ENCODE measurements around the gene PDE8A.

The PDE8A gene

DNA sequence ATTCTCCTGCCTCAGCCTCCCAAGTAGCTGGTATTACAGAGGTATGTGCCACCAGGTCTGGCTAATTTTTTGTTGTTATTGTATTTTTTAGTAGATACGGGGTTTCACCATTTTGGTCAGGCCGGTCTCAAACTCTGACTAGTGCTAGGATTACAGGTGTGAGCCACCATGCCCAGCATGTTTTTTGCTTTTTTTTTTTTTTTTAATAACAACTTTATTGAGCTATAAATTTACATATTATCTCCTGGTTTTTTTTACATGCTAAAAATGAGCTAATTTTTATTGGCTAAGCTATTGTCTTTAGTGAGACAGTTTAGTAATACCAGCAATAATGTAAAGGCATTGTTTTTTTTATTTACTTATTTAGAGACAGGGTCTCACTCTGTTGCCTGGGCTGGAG, 105.2 kb downstream of the PDE8A start:
- no peak for DNase-seq (ENCODE audit: low read depth, low spot score)

DNA sequence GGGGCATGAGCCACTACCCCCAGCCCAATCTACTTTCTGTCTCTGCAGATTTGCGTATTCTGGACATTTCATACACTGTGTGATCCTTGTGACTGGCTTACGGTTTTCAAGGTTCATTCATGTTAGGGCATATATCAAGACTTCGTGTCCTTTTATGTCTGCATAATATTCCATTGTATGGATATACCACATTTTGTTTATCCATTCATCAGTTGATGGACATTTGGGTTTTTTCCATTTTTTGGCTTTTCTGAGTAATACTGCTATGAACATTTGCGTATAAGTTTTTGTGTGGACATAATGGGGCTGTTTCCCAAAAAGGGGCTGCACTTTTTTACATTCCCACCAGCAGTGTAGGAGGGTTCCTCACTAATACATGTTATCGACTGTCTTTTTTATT, 106.6 kb downstream of the PDE8A start:
- no peak for DNase-seq (ENCODE audit: low read depth, low spot score)

DNA sequence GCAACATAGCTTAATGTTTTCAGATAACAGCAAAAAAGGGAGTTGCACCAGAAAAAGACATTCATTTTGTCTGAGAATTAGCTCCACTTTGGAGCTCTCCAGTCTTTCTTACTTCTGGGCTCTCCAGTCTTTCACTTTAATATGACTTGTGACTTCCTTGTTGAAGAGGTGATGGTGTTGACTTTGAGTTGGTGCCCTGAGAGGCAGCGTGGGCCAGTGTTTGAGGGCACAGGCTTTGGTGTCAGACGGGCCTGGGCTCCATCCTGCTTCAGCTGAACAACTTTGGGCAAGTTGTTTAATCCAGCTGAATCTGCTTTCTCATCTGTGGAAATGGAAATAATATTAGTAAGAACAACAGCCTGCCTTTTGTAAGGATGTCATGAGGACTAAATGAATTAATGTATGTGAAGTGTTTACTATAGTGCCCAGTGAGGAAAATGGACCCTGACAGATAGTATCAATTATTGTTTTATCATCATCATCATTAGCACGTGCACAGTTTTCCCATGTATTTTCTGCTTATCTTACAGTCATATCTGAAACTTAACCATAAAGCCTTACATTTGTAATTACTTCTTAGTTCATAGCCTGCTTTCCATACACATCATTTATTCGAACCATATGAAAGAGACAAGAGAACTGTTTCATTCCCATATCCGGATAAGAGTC, 108.4 kb downstream of the PDE8A start:
- no peak for DNase-seq (ENCODE audit: low read depth, low spot score)

DNA sequence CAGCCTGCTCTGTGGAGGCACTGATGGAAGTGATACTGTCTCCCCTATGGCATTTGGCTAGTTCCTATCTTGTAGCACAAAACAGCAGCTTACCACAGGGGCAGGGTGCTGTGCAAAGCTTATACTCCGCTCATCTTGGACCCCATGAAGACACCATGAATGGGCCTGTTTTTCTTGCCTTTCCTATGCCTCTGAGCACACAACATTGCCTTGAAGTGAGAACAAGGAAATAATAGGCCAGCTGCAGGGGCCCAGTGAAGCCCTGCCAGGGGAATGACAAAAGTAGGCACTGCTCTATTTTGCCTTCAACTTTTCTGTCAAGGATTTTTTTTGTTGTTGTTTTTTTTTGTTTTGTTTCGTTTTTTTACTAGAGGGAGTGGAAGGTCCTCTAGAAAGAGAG, 110.3 kb downstream of the PDE8A start:
- no peak for DNase-seq (ENCODE audit: low read depth, low spot score)

DNA sequence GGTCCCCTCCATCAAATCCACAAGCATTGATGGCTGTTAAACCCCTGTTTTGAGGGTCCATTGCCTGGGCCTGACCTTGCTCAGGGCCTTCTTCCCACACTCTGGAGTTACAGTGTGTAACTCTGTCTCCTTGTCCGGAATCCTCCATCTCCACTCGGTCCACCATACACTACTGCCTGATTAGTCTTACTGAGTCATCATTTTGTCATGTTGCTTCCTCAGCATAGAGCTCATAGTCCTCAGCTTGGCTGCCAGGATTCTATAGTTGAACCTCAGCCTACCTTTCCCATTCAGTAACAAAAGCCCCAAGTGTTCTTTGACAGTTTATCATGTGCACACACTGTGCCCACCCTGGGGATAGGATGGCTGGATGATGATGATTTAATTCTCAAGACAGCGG, 113.0 kb downstream of the PDE8A start:
- DNase-seq (ENCODE audit: low read depth, low spot score), result no peak

DNA sequence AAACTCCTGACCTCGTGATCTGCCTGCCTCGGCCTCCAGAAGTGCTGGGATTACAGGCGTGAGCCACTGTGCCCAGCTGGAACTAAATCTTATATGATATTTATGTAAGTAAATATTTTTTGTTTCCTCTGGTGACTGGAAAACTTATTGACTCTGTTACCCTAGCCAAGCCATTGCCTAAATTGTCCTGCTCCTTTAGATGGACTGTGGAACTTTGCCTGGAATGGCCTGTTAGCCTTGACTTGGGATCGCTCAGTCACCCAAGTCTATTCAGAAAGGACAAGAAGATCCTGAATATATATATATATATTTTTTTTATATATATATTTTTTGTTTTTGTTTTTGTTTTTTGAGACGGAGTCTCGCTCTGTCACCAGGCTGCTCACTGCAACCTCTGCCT, 113.9 kb downstream of the PDE8A start:
- DNase-seq (ENCODE audit: low read depth, low spot score), result no peak

DNA sequence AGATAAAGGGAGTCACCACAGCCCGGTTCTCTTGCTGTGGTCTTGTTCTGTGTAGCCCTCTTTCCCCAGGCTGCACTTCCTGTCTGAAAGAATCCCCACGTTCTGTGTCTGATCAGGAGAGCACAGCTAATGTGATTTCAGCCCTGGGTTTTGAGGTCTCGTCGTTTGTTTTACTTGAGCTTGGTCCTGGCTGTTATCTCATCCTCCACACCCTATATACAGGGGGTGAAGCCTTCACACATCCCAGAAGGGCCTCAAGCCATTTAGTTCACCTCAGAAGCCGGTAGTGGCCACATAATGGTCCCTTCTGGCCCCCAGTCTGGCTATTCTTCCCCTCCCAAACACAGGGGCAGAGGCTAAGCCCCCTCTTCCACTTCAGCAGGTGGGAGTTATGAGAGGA, 115.6 kb downstream of the PDE8A start:
- DNase-seq (ENCODE audit: low read depth, low spot score), result no peak

DNA sequence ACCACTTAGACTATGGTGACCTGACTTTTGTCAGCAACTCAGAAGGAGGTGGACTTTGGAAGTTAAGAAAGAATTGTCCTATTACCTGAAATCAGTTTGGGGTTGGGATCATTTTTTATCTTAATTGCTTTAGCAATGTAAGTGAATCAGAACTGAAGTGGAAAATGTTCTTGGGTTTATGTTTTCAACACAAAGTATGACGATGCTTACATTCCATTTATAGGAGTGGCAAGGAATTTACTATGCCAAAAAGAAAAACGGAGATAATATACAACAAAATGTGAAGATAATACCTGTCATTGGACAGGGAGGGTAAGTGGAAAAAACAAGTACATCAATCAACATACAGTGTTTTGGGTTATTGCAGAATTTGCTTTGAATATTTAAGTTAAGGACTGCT, 116.1 kb downstream of the PDE8A start:
- DNase-seq (ENCODE audit: low read depth, low spot score), result no peak

DNA sequence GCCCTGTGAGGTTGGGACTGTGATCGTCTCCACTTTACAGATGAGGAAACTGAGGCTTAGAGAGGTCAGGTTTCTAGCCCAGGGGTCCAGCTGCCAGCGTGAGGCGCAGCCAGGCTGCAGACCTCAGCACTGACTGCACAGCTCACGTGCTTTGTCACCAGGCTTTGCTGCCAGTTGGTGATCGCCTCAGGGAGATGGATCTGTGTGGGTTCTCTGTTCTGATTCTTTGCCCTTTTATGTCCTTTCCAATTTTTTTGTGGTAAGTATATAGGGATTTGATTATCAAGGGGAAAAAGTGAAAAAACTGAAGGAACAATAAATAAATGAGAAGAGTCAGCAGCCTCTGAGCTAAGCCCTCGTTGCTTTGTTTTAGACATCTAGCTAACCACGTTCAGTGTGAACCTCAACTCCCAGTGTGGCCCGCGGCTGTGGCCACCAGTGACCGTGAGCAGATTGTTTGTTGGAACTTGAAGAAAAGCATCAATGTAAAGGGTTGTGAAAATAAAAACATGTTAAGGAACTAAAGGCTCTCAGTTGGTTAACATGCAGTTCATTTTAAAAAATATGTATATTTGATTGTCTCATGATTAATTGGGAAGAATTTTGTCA, 117.6 kb downstream of the PDE8A start:
- DNase-seq (ENCODE audit: low read depth, low spot score), result no peak

DNA sequence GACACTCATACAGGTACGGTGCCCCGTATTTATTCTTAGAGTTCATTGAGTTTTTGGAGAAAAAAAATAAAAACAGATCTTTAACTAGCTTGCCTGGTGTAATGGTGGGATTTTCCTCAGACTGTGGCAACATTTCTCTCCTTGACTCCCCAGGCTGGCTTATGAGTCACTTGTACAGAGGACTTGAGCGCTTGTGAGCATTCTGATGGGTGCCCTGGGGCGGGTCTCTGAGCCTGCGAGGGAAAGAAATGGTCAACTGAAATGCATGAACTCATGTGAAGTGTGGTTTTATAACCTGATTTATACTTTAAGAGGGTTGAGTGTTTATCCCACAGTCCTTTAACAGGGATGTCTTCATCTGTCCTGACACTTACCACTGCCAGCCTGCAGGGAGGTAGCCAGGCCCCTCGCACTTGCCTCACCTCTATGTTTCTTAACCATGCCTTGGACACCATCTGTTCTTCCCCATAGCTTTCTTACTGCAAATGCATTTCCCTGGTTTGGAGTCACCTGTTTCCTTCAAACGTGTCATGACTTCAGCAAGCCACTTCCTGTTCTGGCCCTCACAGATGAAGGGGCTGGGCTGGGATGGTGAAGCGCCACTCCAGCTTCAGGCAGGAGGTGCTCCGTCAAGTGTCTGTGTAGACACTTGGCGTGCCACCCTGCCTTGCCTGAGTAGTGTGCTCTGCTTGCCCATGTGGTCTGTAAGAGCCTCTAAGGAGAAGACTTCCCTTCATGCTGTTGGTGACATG, 118.7 kb downstream of the PDE8A start:
- no peak for DNase-seq (ENCODE audit: low read depth, low spot score)

DNA sequence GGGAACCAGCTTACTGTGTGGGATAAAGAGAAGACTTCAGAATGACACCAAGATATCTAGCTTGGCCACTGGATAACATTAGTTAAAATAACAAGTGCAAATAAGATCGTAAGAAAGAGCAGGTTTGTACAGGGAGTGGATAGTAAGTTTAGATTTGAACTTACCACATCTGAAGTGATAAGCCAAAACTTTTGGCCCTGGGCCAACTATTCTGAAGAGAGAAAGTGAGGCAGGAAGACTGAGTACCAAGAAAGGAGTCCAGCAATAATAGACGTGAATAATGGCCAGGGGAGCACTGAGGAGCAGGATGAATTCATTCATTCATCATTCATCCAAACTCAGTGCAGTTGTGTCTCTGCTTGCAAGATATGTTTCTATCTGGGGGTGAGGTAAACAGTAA, 122.9 kb downstream of the PDE8A start:
- no peak for DNase-seq (ENCODE audit: low read depth, low spot score)

DNA sequence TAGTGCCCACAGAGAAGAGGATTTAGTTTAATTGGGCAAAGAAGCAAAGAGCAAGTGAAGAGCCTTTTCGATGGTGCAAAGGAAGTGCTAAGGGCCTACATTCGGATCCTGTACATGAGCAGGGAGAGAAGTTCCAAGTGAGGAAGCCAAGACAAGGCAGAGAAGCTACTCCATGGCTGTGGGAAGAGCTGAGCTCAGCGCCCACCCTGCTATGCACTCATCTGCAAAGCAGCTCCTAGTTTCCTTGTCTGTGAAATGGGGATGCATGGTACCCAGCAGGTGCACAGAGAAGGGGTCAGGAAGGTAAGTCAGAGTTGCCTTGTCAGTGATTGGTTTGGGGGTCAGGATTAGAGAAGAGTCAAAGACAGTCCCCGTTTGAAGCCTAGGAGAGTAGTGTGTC, 126.5 kb downstream of the PDE8A start:
- no peak for DNase-seq (ENCODE audit: low read depth, low spot score)

DNA sequence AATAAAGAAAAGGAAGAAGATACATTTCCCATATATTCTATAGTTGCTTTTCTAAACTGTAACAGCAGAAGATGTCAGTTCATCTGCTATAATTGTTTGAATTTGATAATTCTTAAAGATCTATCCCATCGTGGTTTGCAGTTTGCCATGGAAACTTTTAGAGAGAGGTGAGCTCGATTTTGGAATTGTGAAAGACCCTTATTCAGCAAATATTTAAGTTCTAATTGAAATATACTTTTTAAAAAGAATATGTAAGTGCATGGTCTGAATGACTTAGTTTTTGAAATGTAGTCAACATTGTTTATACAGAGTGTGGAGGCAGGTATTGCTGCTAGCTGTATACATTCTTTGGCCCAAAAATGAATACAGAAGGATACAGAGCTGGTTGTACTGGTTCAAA, 127.7 kb downstream of the PDE8A start:
- DNase-seq (ENCODE audit: low read depth, low spot score), result no peak

DNA sequence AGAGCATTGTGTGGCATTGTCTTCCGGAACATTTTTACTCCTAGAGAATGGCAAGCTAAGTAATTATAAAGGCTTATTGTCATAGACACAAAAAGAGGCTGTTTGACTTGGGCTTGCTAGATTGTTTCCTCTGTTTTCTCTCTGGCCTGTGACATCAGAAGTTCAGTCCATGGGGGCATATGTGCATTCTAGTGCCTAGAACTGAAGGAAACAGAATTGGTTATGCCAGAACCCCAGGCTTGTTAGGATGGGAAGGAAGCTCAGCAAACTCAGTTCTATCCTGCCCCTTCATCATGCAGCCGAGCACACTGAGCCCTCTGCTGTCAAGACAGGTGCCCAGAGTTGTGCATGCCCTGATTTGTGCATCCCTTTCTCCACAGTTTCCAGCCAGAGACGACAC, 131.3 kb downstream of the PDE8A start:
- DNase-seq (ENCODE audit: low read depth, low spot score), result no peak

DNA sequence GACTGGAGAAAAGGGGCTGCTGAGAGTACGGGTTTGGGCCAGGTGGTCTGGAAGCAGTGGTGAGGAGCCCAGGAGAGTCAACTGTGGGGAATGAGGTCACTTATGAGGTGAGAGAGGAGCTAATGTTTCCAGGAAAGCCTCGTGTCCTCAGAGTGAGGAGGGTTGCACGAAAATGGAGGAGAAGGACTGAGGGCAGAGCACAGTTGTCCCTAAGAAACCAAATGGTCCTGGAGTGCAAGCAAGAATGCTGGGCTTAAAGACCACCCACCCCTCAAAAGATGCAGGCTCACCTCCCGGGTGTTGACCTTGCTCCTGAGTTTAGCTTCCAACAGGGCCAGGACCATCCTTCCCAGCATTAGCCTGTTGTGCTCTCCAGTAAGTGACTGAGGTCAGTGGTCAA, 133.2 kb downstream of the PDE8A start:
- no peak for DNase-seq (ENCODE audit: low read depth, low spot score)

DNA sequence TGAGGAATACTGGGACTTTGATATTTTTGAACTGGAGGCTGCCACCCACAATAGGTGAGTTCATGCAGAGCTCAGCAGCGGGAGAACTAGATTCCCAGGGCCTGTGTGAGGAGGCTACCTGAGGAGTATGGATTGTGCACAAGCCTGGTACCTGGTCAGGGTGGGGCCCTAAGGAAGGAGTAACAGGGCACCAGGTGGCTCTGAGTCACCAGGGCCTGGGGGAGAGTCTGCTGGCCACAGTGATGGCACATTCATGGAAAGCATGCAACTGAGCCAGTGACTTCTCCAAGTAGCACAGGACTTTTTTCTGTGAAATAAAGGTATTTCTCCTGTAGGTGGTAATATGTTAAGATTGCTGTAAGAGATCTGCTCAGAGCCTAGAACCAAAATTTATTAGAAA, 134.4 kb downstream of the PDE8A start:
- no peak for DNase-seq (ENCODE audit: low read depth, low spot score)

DNA sequence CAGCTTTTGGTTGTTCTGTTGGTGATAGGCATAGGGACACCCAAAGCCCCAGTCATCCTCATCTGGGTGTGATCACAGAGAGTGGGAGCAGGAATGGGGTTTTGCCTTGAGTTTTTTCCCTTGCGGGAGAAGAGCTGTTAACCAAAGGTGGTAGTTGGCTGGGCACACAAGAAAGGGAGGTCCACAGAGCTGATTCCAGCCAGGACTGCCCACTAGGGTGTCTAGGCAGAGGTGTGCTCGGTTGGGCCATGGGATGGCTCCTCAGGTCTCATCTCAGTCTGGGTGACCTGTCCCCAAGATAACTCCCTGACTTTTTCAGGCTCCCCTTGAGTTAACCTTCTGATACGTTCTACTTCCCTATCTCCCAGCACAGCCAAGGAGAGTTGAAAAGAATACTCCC, 134.8 kb downstream of the PDE8A start:
- DNase-seq (ENCODE audit: low read depth, low spot score), result no peak

DNA sequence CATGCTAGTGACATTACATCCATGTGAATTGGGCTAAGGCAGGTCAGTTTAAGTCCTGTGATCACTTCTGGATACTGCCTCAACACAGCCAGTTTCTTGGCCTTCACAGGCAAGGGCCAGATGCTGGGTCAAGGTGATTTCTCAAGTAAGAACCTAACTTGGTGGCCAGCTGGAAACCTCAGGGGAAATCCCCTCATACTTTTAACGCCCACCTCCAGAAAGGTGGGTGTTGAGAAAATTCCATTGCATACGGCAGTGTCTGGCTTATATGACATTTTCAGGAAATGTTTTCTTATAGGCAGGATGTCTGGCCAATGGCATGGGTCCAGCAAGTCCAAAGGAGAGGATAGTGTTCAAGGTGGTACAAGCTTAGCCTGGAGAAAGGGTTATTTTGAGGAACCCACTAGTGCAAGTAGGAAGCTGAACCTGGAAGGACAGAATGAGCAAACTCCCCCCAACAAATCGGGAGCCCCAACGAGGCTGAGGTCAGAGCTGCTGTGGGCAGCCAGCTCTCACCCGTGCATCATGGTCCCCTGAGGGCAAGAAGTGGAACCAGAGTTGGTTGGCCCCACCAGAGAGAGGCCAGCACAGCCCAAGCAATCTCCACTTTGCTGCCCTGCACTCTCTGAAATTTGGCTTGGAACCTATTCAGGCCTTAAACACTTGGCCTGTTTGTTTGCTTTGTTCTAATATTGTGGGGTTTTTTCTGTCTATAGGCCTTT, 135.4 kb downstream of the PDE8A start:
- DNase-seq (ENCODE audit: low read depth, low spot score), result no peak

DNA sequence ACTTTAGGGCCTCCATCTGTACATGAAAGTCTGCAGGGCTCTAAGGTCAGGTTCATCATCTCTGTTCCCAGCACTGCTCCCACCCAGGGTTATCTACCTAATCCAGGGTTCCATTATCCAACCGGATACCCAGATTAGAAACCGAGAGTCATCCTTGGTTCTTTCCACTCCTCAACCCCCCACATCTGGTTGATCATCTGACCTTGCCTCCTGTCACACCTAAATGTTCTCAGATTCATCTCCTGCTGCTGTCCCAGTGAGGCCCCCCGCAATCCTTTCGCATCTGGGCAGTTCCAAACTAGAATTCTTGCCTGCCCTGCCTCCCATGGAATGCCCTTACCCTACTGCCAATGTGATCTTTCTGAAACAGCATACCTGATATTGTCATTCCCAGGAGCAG, 136.5 kb downstream of the PDE8A start:
- no peak for DNase-seq (ENCODE audit: low read depth, low spot score)

DNA sequence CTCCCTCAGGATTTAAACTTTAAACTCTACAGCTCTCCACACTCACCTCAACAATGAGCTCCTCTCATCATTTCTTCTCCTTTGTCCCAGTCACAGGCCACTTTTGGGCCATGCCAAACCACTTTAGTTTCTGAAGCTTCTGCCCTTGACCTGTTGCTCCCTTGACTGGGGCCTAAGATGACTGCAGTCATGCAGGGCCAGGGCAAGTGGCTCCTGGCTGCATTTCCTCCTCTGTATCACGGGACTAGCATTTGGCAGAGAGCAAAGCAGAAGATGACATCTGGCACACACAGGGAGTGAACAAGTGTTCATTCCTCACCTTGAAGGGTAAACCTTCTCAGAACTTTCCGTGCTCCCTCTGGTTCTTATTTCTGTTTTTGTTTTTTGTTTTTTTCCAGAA, 136.9 kb downstream of the PDE8A start:
- DNase-seq (ENCODE audit: low read depth, low spot score), result no peak

DNA sequence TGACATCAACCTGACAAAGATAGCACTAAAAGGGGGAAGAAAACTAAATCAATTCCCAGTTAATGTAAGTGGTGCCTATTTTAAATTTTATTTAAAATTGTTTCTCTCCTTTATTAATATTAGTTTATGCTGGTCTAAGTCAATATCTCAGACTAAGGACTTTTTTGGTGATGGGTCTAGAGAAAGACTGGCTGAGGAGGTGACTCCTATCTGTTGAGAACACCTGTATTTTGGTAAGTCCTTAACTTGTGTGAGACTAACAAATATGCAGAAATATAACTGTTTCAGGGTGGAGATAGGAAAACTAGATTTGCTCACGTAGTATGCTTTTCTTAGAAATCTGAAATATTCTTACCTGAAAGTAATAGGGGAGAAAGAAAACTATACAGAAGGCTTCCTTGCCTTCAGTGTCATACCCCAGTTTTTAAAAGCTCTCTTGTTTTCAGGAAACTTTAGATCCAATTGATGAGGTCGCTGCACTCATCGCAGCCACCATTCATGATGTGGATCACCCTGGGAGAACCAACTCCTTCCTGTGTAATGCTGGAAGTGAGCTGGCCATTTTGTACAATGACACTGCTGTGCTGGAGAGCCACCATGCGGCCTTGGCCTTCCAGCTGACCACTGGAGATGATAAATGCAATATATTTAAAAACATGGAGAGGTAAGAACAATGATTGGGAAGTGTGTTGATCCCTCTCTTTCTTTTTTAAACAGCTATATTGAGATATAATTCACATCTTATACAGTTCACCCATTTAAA, 138.9 kb downstream of the PDE8A start:
- no peak for DNase-seq (ENCODE audit: low read depth, low spot score)

DNA sequence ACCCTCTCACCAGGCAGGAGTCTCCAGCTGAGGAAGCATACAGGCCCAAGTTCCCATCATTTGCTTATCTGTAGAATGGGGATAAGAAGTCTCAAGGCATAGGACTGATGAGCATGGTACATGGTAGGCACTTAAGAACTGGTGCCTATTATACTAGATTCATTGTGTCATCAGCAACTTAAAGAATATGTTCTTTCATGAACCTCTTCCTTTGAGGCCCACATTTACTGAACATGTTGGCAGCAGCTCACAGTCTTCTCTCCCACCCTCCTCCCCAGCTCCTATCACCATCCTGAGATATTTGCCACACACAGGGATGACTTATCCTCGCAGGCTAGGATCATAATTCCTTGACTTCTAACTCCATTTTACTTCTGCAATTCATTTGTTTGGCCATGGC, 142.5 kb downstream of the PDE8A start:
- DNase-seq (ENCODE audit: low read depth, low spot score), result no peak
